Mucosa of stomach (tissue), 1 donor: ENCODE results near the gene CDKAL1.

ENCODE experiments used
- H3K27me3 ChIP-seq: one replicate; pipeline ENCODE4 v1.7.0; 2013; ENCODE audit warnings: mild to moderate bottlenecking, low read length; ENCODE audit not compliant: control insufficient read depth, insufficient read depth
- H3K36me3 ChIP-seq: one replicate; pipeline ENCODE4 v1.7.0; 2013; ENCODE audit warnings: low read length; ENCODE audit not compliant: control insufficient read depth, insufficient read depth
- H3K4me1 ChIP-seq: one replicate; pipeline ENCODE4 v1.7.0; 2013; ENCODE audit warnings: mild to moderate bottlenecking, low read length; ENCODE audit not compliant: control insufficient read depth, insufficient read depth
- H3K4me3 ChIP-seq: one replicate; pipeline ENCODE4 v1.7.0; 2013; ENCODE audit warnings: low read length
- H3K9ac ChIP-seq: one replicate; pipeline ENCODE4 v1.7.0; 2013; ENCODE audit warnings: mild to moderate bottlenecking, low read length, moderate library complexity
- H3K9me3 ChIP-seq: one replicate; pipeline ENCODE4 v1.7.0; 2013; ENCODE audit warnings: mild to moderate bottlenecking, low read length, moderate library complexity; ENCODE audit not compliant: control insufficient read depth
- donor health status: Pancreatic carcinoma.

The CDKAL1 gene

GRCh38 chr6:20805021-20805420, 270.8 kb downstream of the CDKAL1 start:
- Histone ChIP-seq H3K27me3 (no peaks in the 10 kb centered on the region), H3K4me3 (no peak overlapping the region), H3K4me1 (no peaks in the 10 kb centered on the region), H3K9me3 (no peaks in the 10 kb centered on the region), H3K36me3 (no peaks in the 10 kb centered on the region), H3K9ac (no peak overlapping the region)

- Histone ChIP-seq H3K9ac (no peak overlapping the region), H3K4me3 (no peak overlapping the region), H3K9me3 (no peaks in the 10 kb centered on the region), H3K27me3 (no peaks in the 10 kb centered on the region), H3K36me3 (no peaks in the 10 kb centered on the region), H3K4me1 (peaks cover 9% of the 10 kb centered on the region)
Measured at GRCh38 chr6:20806669-20807068, 272.4 kb downstream of the CDKAL1 start.

GRCh38 chr6:20808439-20808838, 274.2 kb downstream of the CDKAL1 start:
- Histone ChIP-seq H3K4me3 (no peak overlapping the region), H3K9me3 (no peaks in the 10 kb centered on the region), H3K9ac (no peak overlapping the region), H3K36me3 (no peaks in the 10 kb centered on the region), H3K4me1 (peaks cover 9% of the 10 kb centered on the region), H3K27me3 (no peaks in the 10 kb centered on the region)

GRCh38 chr6:20808924-20809323, 274.7 kb downstream of the CDKAL1 start:
- H3K4me3 ChIP-seq = no peak overlapping the region

GRCh38 chr6:20810727-20811108, 276.5 kb downstream of the CDKAL1 start:
- no peaks in the 10 kb centered on the region for H3K9me3 ChIP-seq
- no peaks in the 10 kb centered on the region for H3K36me3 ChIP-seq
- H3K4me1 ChIP-seq = peaks cover 9% of the 10 kb centered on the region
- H3K4me3 ChIP-seq = no peak overlapping the region
- H3K27me3 ChIP-seq = no peaks in the 10 kb centered on the region
- H3K9ac ChIP-seq = no peak overlapping the region

More at GRCh38 chr6:20808924-20809323, 274.7 kb downstream of the CDKAL1 start:
- no peaks in the 10 kb centered on the region for H3K9me3 ChIP-seq
- H3K27me3 ChIP-seq = no peaks in the 10 kb centered on the region
- H3K36me3 ChIP-seq = no peaks in the 10 kb centered on the region
- H3K4me1 ChIP-seq = peaks cover 9% of the 10 kb centered on the region
- no peak overlapping the region for H3K9ac ChIP-seq

- Histone ChIP-seq H3K9me3 (no peaks in the 10 kb centered on the region), H3K9ac (no peak overlapping the region), H3K27me3 (no peaks in the 10 kb centered on the region), H3K36me3 (no peaks in the 10 kb centered on the region), H3K4me1 (peaks cover 9% of the 10 kb centered on the region), H3K4me3 (no peak overlapping the region)
Measured at GRCh38 chr6:20811109-20811761, 277.0 kb downstream of the CDKAL1 start.

- H3K27me3 ChIP-seq = no peaks in the 10 kb centered on the region
Measured at GRCh38 chr6:20812776-20813175, 278.5 kb downstream of the CDKAL1 start.

GRCh38 chr6:20814494-20814893, 280.2 kb downstream of the CDKAL1 start:
- Histone ChIP-seq H3K27me3 (no peaks in the 10 kb centered on the region), H3K4me3 (no peak overlapping the region), H3K9ac (no peak overlapping the region), H3K36me3 (no peaks in the 10 kb centered on the region), H3K9me3 (no peaks in the 10 kb centered on the region), H3K4me1 (peaks cover 9% of the 10 kb centered on the region)

More at GRCh38 chr6:20812776-20813175, 278.5 kb downstream of the CDKAL1 start:
- H3K9me3 ChIP-seq = no peaks in the 10 kb centered on the region
- H3K36me3 ChIP-seq = no peaks in the 10 kb centered on the region
- H3K9ac ChIP-seq = no peak overlapping the region
- no peak overlapping the region for H3K4me3 ChIP-seq
- peaks cover 9% of the 10 kb centered on the region for H3K4me1 ChIP-seq

- Histone ChIP-seq H3K4me1 (peaks cover 5% of the 10 kb centered on the region), H3K36me3 (no peaks in the 10 kb centered on the region), H3K4me3 (no peak overlapping the region), H3K27me3 (no peaks in the 10 kb centered on the region), H3K9ac (no peak overlapping the region), H3K9me3 (no peaks in the 10 kb centered on the region)
Measured at GRCh38 chr6:20816126-20816525, 281.9 kb downstream of the CDKAL1 start.

GRCh38 chr6:20817806-20818320, 283.6 kb downstream of the CDKAL1 start:
- Histone ChIP-seq H3K4me3 (no peak overlapping the region), H3K36me3 (no peaks in the 10 kb centered on the region), H3K9me3 (no peaks in the 10 kb centered on the region), H3K4me1 (no peaks in the 10 kb centered on the region), H3K9ac (no peak overlapping the region), H3K27me3 (no peaks in the 10 kb centered on the region)

GRCh38 chr6:20819774-20820400, 285.6 kb downstream of the CDKAL1 start:
- Histone ChIP-seq H3K36me3 (no peaks in the 10 kb centered on the region), H3K4me3 (no peak overlapping the region), H3K4me1 (no peaks in the 10 kb centered on the region), H3K27me3 (no peaks in the 10 kb centered on the region), H3K9ac (no peak overlapping the region), H3K9me3 (no peaks in the 10 kb centered on the region)

GRCh38 chr6:20826378-20826777, 292.1 kb downstream of the CDKAL1 start:
- Histone ChIP-seq H3K4me3 (no peak overlapping the region), H3K4me1 (peaks cover 17% of the 10 kb centered on the region), H3K36me3 (no peaks in the 10 kb centered on the region), H3K9me3 (no peaks in the 10 kb centered on the region), H3K27me3 (no peaks in the 10 kb centered on the region), H3K9ac (no peak overlapping the region)
